ENCODE results near the gene PLA2G15.

Gene PLA2G15

GRCh38 chr16:68272507-68273209 is 27.5 kb downstream of the PLA2G15 start:
- no peak for DNase-seq (ENCODE audit: extremely low spot score)
- TF ChIP-seq CTCF (IDR thresholded peaks at IDR 0.05; ENCODE audit: control extremely low read depth, extremely low read depth, low read depth, missing control alignments), result no peak
- ChIA-PET POLR2A (interaction anchor here (0.5 to 2.0 kb wide), 5 partner anchors 9 to 691 kb away, joined by 3 to 7 read pairs (median 6); partner anchors contain the start of genes PRMT7, SLC7A6 and SLC7A6OS), CTCF (interaction anchor here (0.8 to 13.4 kb wide), 10 partner anchors 10 to 56 kb away, joined by 3 to 153 read pairs (median 4); partner anchors contain the start of genes PRMT7, SLC7A6 and SLC7A6OS)

- ChIA-PET CTCF (interaction anchor here (0.8 to 13.4 kb wide), 5 partner anchors 11 to 55 kb away, joined by 3 to 153 read pairs (median 3); partner anchors contain the start of genes PRMT7, SLC7A6 and SLC7A6OS), POLR2A (interaction anchor here (0.5 to 2.0 kb wide), 4 partner anchors 10 to 691 kb away, joined by 3 to 7 read pairs (median 6); partner anchors contain the start of genes PRMT7, SLC7A6 and SLC7A6OS)
- TF ChIP-seq CTCF (IDR thresholded peaks at IDR 0.05; ENCODE audit: control extremely low read depth, extremely low read depth, low read depth, missing control alignments), result no peak
- no peak for DNase-seq (ENCODE audit: extremely low spot score)
These were observed 28.3 kb downstream of the PLA2G15 start for GRCh38 chr16:68273459-68273858.

GRCh38 chr16:68273896-68274295 is 28.7 kb downstream of the PLA2G15 start:
- DNase-seq (ENCODE audit: extremely low spot score), result no peak
- POLR2A ChIA-PET, result interaction anchor here (1.0 to 2.0 kb wide), 2 partner anchors 29 to 37 kb away, joined by 3 to 6 read pairs; partner anchors contain the start of genes PRMT7 and SLC7A6OS
- CTCF ChIA-PET, result interaction anchor here (1.0 to 13.4 kb wide), 8 partner anchors 11 to 62 kb away, joined by 3 to 153 read pairs (median 4); partner anchors contain the start of genes PRMT7, SLC7A6 and SLC7A6OS
- TF ChIP-seq CTCF (IDR thresholded peaks at IDR 0.05; ENCODE audit: control extremely low read depth, extremely low read depth, low read depth, missing control alignments), result no peak

- TF ChIP-seq CTCF (IDR thresholded peaks at IDR 0.05; ENCODE audit: control extremely low read depth, extremely low read depth, low read depth, missing control alignments), result no peak
- DNase-seq (ENCODE audit: extremely low spot score), result no peak
- POLR2A ChIA-PET, result no interaction called here
- CTCF ChIA-PET, result interaction anchor here (1.0 to 13.4 kb wide), 9 partner anchors 11 to 61 kb away, joined by 3 to 153 read pairs (median 4); partner anchors contain the start of genes PRMT7, SLC7A6 and SLC7A6OS
These were observed 29.3 kb downstream of the PLA2G15 start for GRCh38 chr16:68274441-68274840.

GRCh38 chr16:68275611-68276191 is 30.5 kb downstream of the PLA2G15 start:
- TF ChIP-seq CTCF (IDR thresholded peaks at IDR 0.05; ENCODE audit: control extremely low read depth, extremely low read depth, low read depth, missing control alignments), result no peak
- ChIA-PET POLR2A (interaction anchor here (0.7 to 1.1 kb wide), 2 partner anchors 35 to 292 kb away, joined by 4 to 7 read pairs; partner anchors contain the start of genes PRMT7 and SLC7A6OS), CTCF (interaction anchor here (1.1 to 13.4 kb wide), 6 partner anchors 9 to 24 kb away, joined by 3 to 153 read pairs (median 4); partner anchors contain the start of gene SLC7A6)
- DNase-seq (ENCODE audit: extremely low spot score), result peak; percentile 64

GRCh38 chr16:68276223-68276622 is 31.1 kb downstream of the PLA2G15 start:
- no peak for TF ChIP-seq CTCF (IDR thresholded peaks at IDR 0.05; ENCODE audit: control extremely low read depth, extremely low read depth, low read depth, missing control alignments)
- ChIA-PET POLR2A (interaction anchor here (1.1 kb wide), 1 partner anchor 35 kb away, joined by 4 read pairs; the partner anchor contains the start of genes PRMT7 and SLC7A6OS), CTCF (interaction anchor here (1.1 to 13.4 kb wide), 4 partner anchors 9 to 18 kb away, joined by 3 to 153 read pairs (median 4); partner anchors contain the start of gene SLC7A6)

More at GRCh38 chr16:68276223-68276622, 31.1 kb downstream of the PLA2G15 start:
- no peak for DNase-seq (ENCODE audit: extremely low spot score)

All from GM10248 (cell line).